ENCODE results near the gene TEX22. TPM values are rescaled to one million over a fixed set of nuclear protein-coding genes. Genes with fewer than 3 reads are reported as not detected.

The TEX22 gene
- total and polyA plus RNA-seq, 8 donors: 0.18 to 0.35 TPM; not detected in 6

- H3K27ac ChIP-seq: peak overlapping the region in 4 of 5 donors; percentile 80 to 94 (median 86)
- H3K4me1 ChIP-seq: peaks cover 14 to 28% (median 22%) of the 10 kb centered on the region in 4 donors
- peak overlapping the region; percentile 76 to 90 (median 80) for H3K4me3 ChIP-seq
- TF ChIP-seq POLR2A (IDR thresholded peaks at IDR 0.05) (no peak), POLR2AphosphoS5 (IDR thresholded peaks at IDR 0.05) (no peak), EP300 (IDR thresholded peaks at IDR 0.05) (no peak), CTCF (IDR thresholded peaks at IDR 0.05) (no peak)
- H3K27me3 ChIP-seq: no peaks in the 10 kb centered on the region
- no peak for DNase-seq
- intact Hi-C loops (cut with DNase I; ENCODE audit: low total_unique reads): no loop called here
- H3K9me3 ChIP-seq: peaks cover 0 to 20% (median 7%) of the 10 kb centered on the region in 4 donors
- H3K36me3 ChIP-seq: peaks cover 6 to 48% (median 33%) of the 10 kb centered on the region in 4 donors
- WGBS, 5 donors: 85 to 92% (median 90%) methylated on average over 12 to 13 of the region's 13 CpGs
These were observed 897 bp upstream of the TEX22 start for GRCh38 chr14:105397350-105397931.

GRCh38 chr14:105398726-105399465 is 558 bp downstream of the TEX22 start:
- peaks cover 0 to 31% (median 8%) of the 10 kb centered on the region in 4 donors for H3K9me3 ChIP-seq
- peaks cover 14 to 28% (median 22%) of the 10 kb centered on the region in 4 donors for H3K4me1 ChIP-seq
- H3K36me3 ChIP-seq: peaks cover 6 to 38% (median 27%) of the 10 kb centered on the region in 4 donors
- DNase-seq: no peak
- intact Hi-C loops (cut with DNase I; ENCODE audit: low total_unique reads): no loop called here
- H3K27me3 ChIP-seq: no peaks in the 10 kb centered on the region
- peak overlapping the region; percentile 76 to 90 (median 80) for H3K4me3 ChIP-seq
- H3K27ac ChIP-seq: peak overlapping the region; percentile 80 to 94 (median 86)
- TF ChIP-seq POLR2AphosphoS5 (IDR thresholded peaks at IDR 0.05): no peak
- TF ChIP-seq POLR2A (IDR thresholded peaks at IDR 0.05): no peak
- TF ChIP-seq EP300 (IDR thresholded peaks at IDR 0.05): no peak
- WGBS, 5 donors: 28 to 90% (median 38%) methylated on average over 6 to 41 of the region's 41 CpGs

- intact Hi-C loops (cut with DNase I; ENCODE audit: low total_unique reads): no loop called here
- peaks cover 14 to 28% (median 22%) of the 10 kb centered on the region in 4 donors for H3K4me1 ChIP-seq
- WGBS, 5 donors: 86 to 97% (median 94%) methylated on average over 5 to 8 of the region's 8 CpGs
- H3K27ac ChIP-seq: peak overlapping the region in 1 of 5 donors; percentile 94
- no peak for TF ChIP-seq POLR2A (IDR thresholded peaks at IDR 0.05)
- TF ChIP-seq EP300 (IDR thresholded peaks at IDR 0.05): no peak
- no peak for TF ChIP-seq CTCF (IDR thresholded peaks at IDR 0.05)
- DNase-seq: no peak
- peaks cover 0 to 37% (median 10%) of the 10 kb centered on the region in 4 donors for H3K9me3 ChIP-seq
- peak overlapping the region; percentile 76 to 90 (median 80) for H3K4me3 ChIP-seq
- H3K36me3 ChIP-seq: peaks cover 6 to 33% (median 22%) of the 10 kb centered on the region in 4 donors
- H3K27me3 ChIP-seq: no peaks in the 10 kb centered on the region
These were observed 1.1 kb downstream of the TEX22 start for GRCh38 chr14:105399466-105399775.

- TF ChIP-seq POLR2A (IDR thresholded peaks at IDR 0.05) (no peak), POLR2AphosphoS5 (IDR thresholded peaks at IDR 0.05) (no peak), EP300 (IDR thresholded peaks at IDR 0.05) (no peak), CTCF (IDR thresholded peaks at IDR 0.05) (no peak)
- intact Hi-C loops (cut with DNase I; ENCODE audit: low total_unique reads): no loop called here
- no peak for DNase-seq
- H3K36me3 ChIP-seq: peaks cover 6 to 27% (median 16%) of the 10 kb centered on the region in 4 donors
- peak overlapping the region in 1 of 4 donors; percentile 81 for H3K4me3 ChIP-seq
- peaks cover 0 to 43% (median 13%) of the 10 kb centered on the region in 4 donors for H3K9me3 ChIP-seq
- no peaks in the 10 kb centered on the region for H3K27me3 ChIP-seq
- peaks cover 14 to 28% (median 22%) of the 10 kb centered on the region in 4 donors for H3K4me1 ChIP-seq
- WGBS, 5 donors: 96 to 99% (median 98%) methylated on average over 8 to 9 of the region's 9 CpGs
- no peak overlapping the region for H3K27ac ChIP-seq
These were observed 1.7 kb downstream of the TEX22 start for GRCh38 chr14:105400016-105400415.

Data from stomach (tissue), 9 donors.